K562 (cell line): ENCODE results near the gene PCNX2. TPM values are rescaled to one million over a fixed set of nuclear protein-coding genes. Genes with fewer than 3 reads are reported as not detected.

Experiments
- ATAC-seq: fragments of 200-7000 bp; cut with Tn5 transposase; 3 replicates; pipeline ENCODE4 v1.9.1; 2020; ENCODE audit warnings: moderate library complexity
- BruUV-seq: library from RNA; stranded (reverse); fragments of 400-500 nt; replicated peaks from 2 replicates; lab custom pipeline; 2021; lab: Mats Ljungman, UMichigan
- CTCF ChIA-PET: fragments of 300-600 bp; formaldehyde crosslinking; extraction: SDS; loops from one replicate; lab custom pipeline; 2021; ENCODE audit warnings: low intra/inter-chr PET ratio; lab: Yijun Ruan, JAX
- POLR2A ChIA-PET: fragments of 300-600, 350-650 bp; sonication (Branson Sonifier 250); formaldehyde crosslinking; extraction: SDS; loops from one replicate; lab custom pipeline; 2021; ENCODE audit warnings: antibody characterized with exemption, inconsistent platforms; lab: Yijun Ruan, JAX
- DNase-seq, 4 experiments: peaks; one replicate each; pipeline versions ENCODE4 v3.0.0 to v3.0.0-alpha.2; 2011 to 2018; ENCODE audit warnings: low spot score in 3 of 4, mixed read lengths in 3 of 4; ENCODE audit errors: extremely low read depth in 1 of 4
- FAIRE-seq: peaks from 2 replicates; lab custom pipeline; 2011; peaks lifted over from hg19 to GRCh38; lab: Jason Lieb, UNC
- H2AFZ ChIP-seq: 2 replicates; pipeline ENCODE4 v1.6.0; 2011; ENCODE audit warnings: low read depth, low read length, control low read depth, inconsistent platforms
- H3K27ac ChIP-seq: fragments of 200-600 bp; 3 replicates; pipeline ENCODE4 v1.8.0; 2011; ENCODE audit warnings: low read depth, mild to moderate bottlenecking, control low read depth, inconsistent platforms, low read length, moderate library complexity, mixed read lengths; ENCODE audit errors: extremely low read depth
- H3K27me3 ChIP-seq, 2 experiments: fragments of 300-600 bp in 1 of 2; 2 replicates in 1 of 2; 3 replicates in 1 of 2; pipeline versions ENCODE4 v1.6.0 to v1.8.0; 2011; ENCODE audit warnings: inconsistent platforms in 2 of 2, low read length in 2 of 2, mild to moderate bottlenecking in 1 of 2, mixed read lengths in 1 of 2, moderate library complexity in 1 of 2; ENCODE audit not compliant: control insufficient read depth in 2 of 2, insufficient read depth in 2 of 2
- H3K36me3 ChIP-seq: fragments of 300-600 bp; 3 replicates; pipeline ENCODE4 v1.8.0; 2011; ENCODE audit warnings: mild to moderate bottlenecking, low read length, inconsistent platforms; ENCODE audit not compliant: control insufficient read depth, insufficient read depth
- H3K4me1 ChIP-seq, 2 experiments: fragments of 200-600 bp in 1 of 2; replicated peaks in 1 of 2; 2 replicates in 1 of 2; 3 replicates in 1 of 2; pipeline versions ENCODE4 v1.5.1 to v1.8.0; 2011; ENCODE audit warnings: inconsistent platforms in 2 of 2, low read length in 2 of 2, mild to moderate bottlenecking in 1 of 2, mixed read lengths in 1 of 2, moderate library complexity in 1 of 2; ENCODE audit not compliant: control insufficient read depth in 2 of 2, insufficient read depth in 2 of 2
- H3K4me2 ChIP-seq: 2 replicates; pipeline ENCODE4 v1.6.1; 2011; ENCODE audit warnings: low read length, control low read depth, inconsistent platforms, mixed read lengths; ENCODE audit not compliant: insufficient read depth
- H3K4me3 ChIP-seq: fragments of 200-600 bp; sonication (generic), shearing (Covaris generic); 2 replicates; pipeline ENCODE4 v1.5.1; 2016; ENCODE audit warnings: control low read depth, inconsistent platforms
- H3K79me2 ChIP-seq: fragments of 200-600 bp; 3 replicates; pipeline ENCODE4 v1.8.0; 2011; ENCODE audit warnings: low read length, inconsistent platforms; ENCODE audit not compliant: control insufficient read depth, insufficient read depth
- H3K9ac ChIP-seq, 2 experiments: 2 replicates each; pipeline versions ENCODE4 v1.6.0 to v1.6.1; 2011; ENCODE audit warnings: low read depth in 2 of 2, low read length in 2 of 2, control low read depth in 1 of 2, inconsistent platforms in 1 of 2, mild to moderate bottlenecking in 1 of 2, mixed read lengths in 1 of 2; ENCODE audit not compliant: insufficient read depth in 1 of 2
- H3K9me1 ChIP-seq: one replicate; pipeline ENCODE4 v1.6.0; 2011; ENCODE audit warnings: inconsistent platforms, mild to moderate bottlenecking, low read length, moderate library complexity; ENCODE audit not compliant: control insufficient read depth, insufficient read depth
- H3K9me3 ChIP-seq: replicated peaks from 2 replicates; pipeline ENCODE4 v1.5.1; 2011; ENCODE audit warnings: low read depth, low read length, inconsistent platforms; ENCODE audit not compliant: control insufficient read depth, insufficient read depth
- H4K20me1 ChIP-seq: replicated peaks from 2 replicates; pipeline ENCODE4 v1.6.1; 2011; ENCODE audit warnings: low read length, inconsistent platforms, mixed read lengths; ENCODE audit not compliant: control insufficient read depth, insufficient read depth
- HNRNPUL1 ChIP-seq: fragments of 200-400 bp; formaldehyde crosslinking; IDR thresholded peaks from 2 replicates; pipeline ENCODE4 v1.6.1; 2017; ENCODE audit warnings: low read length
- KDM1A ChIP-seq, 2 experiments: fragments of 450-650 bp; IDR thresholded peaks; 2 replicates each; pipeline ENCODE4 v1.6.1; 2016; ENCODE audit warnings: mild to moderate bottlenecking in 2 of 2
- POLR3A ChIP-seq: IDR thresholded peaks from 2 replicates; pipeline ENCODE4 v1.6.1; 2011; ENCODE audit warnings: borderline replicate concordance, mild to moderate bottlenecking, moderate library complexity; ENCODE audit not compliant: insufficient read length, insufficient read depth; ENCODE audit errors: extremely low read depth
- ZBTB8A ChIP-seq: fragments of 450-650 bp; IDR thresholded peaks from 2 replicates; pipeline ENCODE4 v1.6.1; 2018; ENCODE audit warnings: mild to moderate bottlenecking, moderate library complexity; ENCODE audit not compliant: partially characterized antibody
- whole genome bisulfite sequencing: fragments of 100-300 bp; shearing (Covaris generic); methylation state at CpG from one replicate; pipeline ENCODE4 v1.1.6; 2016; ENCODE audit warnings: low coverage, mixed read lengths; ENCODE audit not compliant: insufficient coverage; ENCODE audit errors: missing lambda C conversion rate; 5-methylcytosine and 5-hydroxymethylcytosine counted together
- in situ Hi-C: fragments of 300-500 bp; cut with MboI; formaldehyde crosslinking; loops from 4 replicates; pipeline ENCODE4 v1.15.0; 2018; ENCODE audit warnings: inconsistent platforms, mixed read lengths
- intact Hi-C: fragments of 100-400 bp; cut with micrococcal nuclease; formaldehyde crosslinking; loops from 2 replicates; pipeline ENCODE4 v1.14.2; 2022
- polyA plus RNA-seq, 8 experiments: library from polyadenylated mRNA; depleted of rRNA in 4 of 8; stranded (reverse) in 5 of 8; unstranded in 3 of 8; fragments of >200 nt; fragmentation: Nextera tagmentation in 2 of 8; fragmentation: Illumina TruSeq in 1 of 8; extraction: Ambion mirVana in 2 of 8; extraction: Trizol in 1 of 8; gene quantifications; 2 replicates each; pipeline versions ENCODE4 v1.2.1 to v1.2.3, GENCODE V29; 2011 to 2014; ENCODE audit warnings: inconsistent platforms in 1 of 8, missing spikeins in 1 of 8
- total RNA-seq, 7 experiments: library from RNA; depleted of rRNA in 6 of 7; stranded (reverse); fragments of >200 nt in 6 of 7; fragmentation: Illumina TruSeq in 2 of 7; extraction: Trizol in 2 of 7; gene quantifications; 2 replicates each; pipeline versions ENCODE4 v1.2.1 to v1.2.3, GENCODE V29; 2011 to 2021; ENCODE audit warnings: low replicate concordance in 1 of 7
- TF ChIP-seq, protein P1 (sequence below): sonication (generic); formaldehyde crosslinking; IDR thresholded peaks from 2 replicates; pipeline ENCODE4 v1.8.0; 2022; ENCODE audit warnings: missing genetic modification reagents, mild to moderate bottlenecking, moderate library complexity, borderline replicate concordance
- TF ChIP-seq, protein P2 (sequence below): fragments of 200-800 bp; sonication (Bioruptor generic); IDR thresholded peaks from 2 replicates; pipeline ENCODE4 v1.6.1; 2016; ENCODE audit warnings: missing genetic modification characterization, missing compliant biosample characterization

Gene PCNX2
- total and polyA plus RNA-seq, 9 of the 15 experiments (the other 6 are each of a cell fraction or from before 2014, with no cell fraction given), result 0.07 to 0.33 TPM; not detected in 7

DNA sequence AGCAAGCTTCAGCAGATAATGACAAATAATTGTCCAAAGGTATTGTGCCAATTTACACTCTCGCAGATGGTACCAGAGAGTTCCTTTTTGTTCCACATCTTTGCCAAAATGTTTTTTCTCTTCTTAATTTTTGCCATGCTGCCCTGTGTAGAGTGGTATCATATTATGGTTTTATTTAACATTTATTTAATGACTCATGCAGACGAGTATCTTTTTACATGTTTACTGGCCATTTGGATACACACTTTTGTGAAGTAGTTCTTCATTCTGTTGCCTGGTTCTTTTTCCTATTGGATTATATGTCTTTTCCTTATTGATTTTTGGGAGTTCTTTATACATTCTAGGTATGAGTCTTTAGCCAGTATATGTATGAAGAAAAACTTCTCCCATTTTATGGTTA, 151.1 kb downstream of the PCNX2 start:
- WGBS, result 0% methylated on average over 2 of the region's 2 CpGs
- in situ Hi-C loops (no loop called here), intact Hi-C loops (no loop called here)
- Histone ChIP-seq H3K79me2 (no peaks in the 10 kb centered on the region), H4K20me1 (no peaks in the 10 kb centered on the region), H3K9me1 (no peaks in the 10 kb centered on the region), H3K4me3 (no peak overlapping the region), H3K4me1 (no peaks in the 10 kb centered on the region), H2AFZ (no peak overlapping the region), H3K4me2 (no peak overlapping the region), H3K9me3 (no peaks in the 10 kb centered on the region), H3K27me3 (no peaks in the 10 kb centered on the region), H3K9ac (no peak overlapping the region), H3K27ac (no peak overlapping the region), H3K36me3 (no peaks in the 10 kb centered on the region)
- CTCF ChIA-PET, result no interaction called here
- BruUV-seq, result no TSS peak
- ATAC-seq (no peak), DNase-seq (no peak), FAIRE-seq (no peak)
- POLR2A ChIA-PET, result no interaction called here
- no peak for TF ChIP-seq HNRNPUL1

GRCh38 chr1:233143241-233143640, 152.3 kb downstream of the PCNX2 start:
- CTCF ChIA-PET, result no interaction called here
- H3K4me3 ChIP-seq, result no peak overlapping the region
- H4K20me1 ChIP-seq, result no peaks in the 10 kb centered on the region
- H3K4me1 ChIP-seq, result no peaks in the 10 kb centered on the region
- DNase-seq, result no peak
- no peaks in the 10 kb centered on the region for H3K27me3 ChIP-seq
- H3K4me2 ChIP-seq, result no peak overlapping the region
- FAIRE-seq, result no peak
- 0% methylated on average over 4 of the region's 4 CpGs for WGBS
- no peak overlapping the region for H3K9ac ChIP-seq
- no peaks in the 10 kb centered on the region for H3K36me3 ChIP-seq
- in situ Hi-C loops, result no loop called here
- H3K9me3 ChIP-seq, result no peaks in the 10 kb centered on the region
- ATAC-seq, result no peak
- intact Hi-C loops, result no loop called here
- H3K79me2 ChIP-seq, result no peaks in the 10 kb centered on the region
- H3K9me1 ChIP-seq, result no peaks in the 10 kb centered on the region
- no peak for TF ChIP-seq POLR3A
- TF ChIP-seq, protein P1, sequence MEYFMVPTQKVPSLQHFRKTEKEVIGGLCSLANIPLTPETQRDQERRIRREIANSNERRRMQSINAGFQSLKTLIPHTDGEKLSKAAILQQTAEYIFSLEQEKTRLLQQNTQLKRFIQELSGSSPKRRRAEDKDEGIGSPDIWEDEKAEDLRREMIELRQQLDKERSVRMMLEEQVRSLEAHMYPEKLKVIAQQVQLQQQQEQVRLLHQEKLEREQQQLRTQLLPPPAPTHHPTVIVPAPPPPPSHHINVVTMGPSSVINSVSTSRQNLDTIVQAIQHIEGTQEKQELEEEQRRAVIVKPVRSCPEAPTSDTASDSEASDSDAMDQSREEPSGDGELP, result no peak
- TF ChIP-seq ZBTB8A, result no peak
- TF ChIP-seq, protein P2, sequence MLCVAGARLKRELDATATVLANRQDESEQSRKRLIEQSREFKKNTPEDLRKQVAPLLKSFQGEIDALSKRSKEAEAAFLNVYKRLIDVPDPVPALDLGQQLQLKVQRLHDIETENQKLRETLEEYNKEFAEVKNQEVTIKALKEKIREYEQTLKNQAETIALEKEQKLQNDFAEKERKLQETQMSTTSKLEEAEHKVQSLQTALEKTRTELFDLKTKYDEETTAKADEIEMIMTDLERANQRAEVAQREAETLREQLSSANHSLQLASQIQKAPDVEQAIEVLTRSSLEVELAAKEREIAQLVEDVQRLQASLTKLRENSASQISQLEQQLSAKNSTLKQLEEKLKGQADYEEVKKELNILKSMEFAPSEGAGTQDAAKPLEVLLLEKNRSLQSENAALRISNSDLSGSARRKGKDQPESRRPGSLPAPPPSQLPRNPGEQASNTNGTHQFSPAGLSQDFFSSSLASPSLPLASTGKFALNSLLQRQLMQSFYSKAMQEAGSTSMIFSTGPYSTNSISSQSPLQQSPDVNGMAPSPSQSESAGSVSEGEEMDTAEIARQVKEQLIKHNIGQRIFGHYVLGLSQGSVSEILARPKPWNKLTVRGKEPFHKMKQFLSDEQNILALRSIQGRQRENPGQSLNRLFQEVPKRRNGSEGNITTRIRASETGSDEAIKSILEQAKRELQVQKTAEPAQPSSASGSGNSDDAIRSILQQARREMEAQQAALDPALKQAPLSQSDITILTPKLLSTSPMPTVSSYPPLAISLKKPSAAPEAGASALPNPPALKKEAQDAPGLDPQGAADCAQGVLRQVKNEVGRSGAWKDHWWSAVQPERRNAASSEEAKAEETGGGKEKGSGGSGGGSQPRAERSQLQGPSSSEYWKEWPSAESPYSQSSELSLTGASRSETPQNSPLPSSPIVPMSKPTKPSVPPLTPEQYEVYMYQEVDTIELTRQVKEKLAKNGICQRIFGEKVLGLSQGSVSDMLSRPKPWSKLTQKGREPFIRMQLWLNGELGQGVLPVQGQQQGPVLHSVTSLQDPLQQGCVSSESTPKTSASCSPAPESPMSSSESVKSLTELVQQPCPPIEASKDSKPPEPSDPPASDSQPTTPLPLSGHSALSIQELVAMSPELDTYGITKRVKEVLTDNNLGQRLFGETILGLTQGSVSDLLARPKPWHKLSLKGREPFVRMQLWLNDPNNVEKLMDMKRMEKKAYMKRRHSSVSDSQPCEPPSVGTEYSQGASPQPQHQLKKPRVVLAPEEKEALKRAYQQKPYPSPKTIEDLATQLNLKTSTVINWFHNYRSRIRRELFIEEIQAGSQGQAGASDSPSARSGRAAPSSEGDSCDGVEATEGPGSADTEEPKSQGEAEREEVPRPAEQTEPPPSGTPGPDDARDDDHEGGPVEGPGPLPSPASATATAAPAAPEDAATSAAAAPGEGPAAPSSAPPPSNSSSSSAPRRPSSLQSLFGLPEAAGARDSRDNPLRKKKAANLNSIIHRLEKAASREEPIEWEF (CRISPR knock-in tag), result no peak
- no peak for TF ChIP-seq KDM1A (IDR thresholded peaks at IDR 0.05)
- POLR2A ChIA-PET, result no interaction called here
- BruUV-seq, result no TSS peak
- no peak overlapping the region for H3K27ac ChIP-seq
- no peak overlapping the region for H2AFZ ChIP-seq
